Adrenal gland (tissue), 12 donors: ENCODE data around the gene ARHGAP22. TPM values are rescaled to one million over a fixed set of nuclear protein-coding genes. Genes with fewer than 3 reads are reported as not detected.
A peak's percentile ranks its signal among the peaks of the same experiment; 100 is the strongest.

Source experiments
- DNase-seq, 7 donors: peaks; one replicate each; pipeline ENCODE4 v3.0.0-alpha.2; 2019 to 2020
- H3K27ac ChIP-seq, 5 donors: fragments of 200-600 bp; sonication (generic) in 4 of 5; 1 replicate in 3 of 5; 2 replicates in 2 of 5; pipeline versions ENCODE4 v1.5.1 to v1.8.0; 2016 to 2020; ENCODE audit warnings: mild to moderate bottlenecking in 1 of 5
- H3K27me3 ChIP-seq: fragments of 200-600 bp; 2 replicates; pipeline ENCODE4 v1.8.0; 2021
- H3K36me3 ChIP-seq, 2 donors: fragments of 200-600 bp; replicated peaks in 1 of 2; 1 replicate in 1 of 2; 2 replicates in 1 of 2; pipeline versions ENCODE4 v1.5.1 to v1.8.0; 2018 to 2022
- H3K4me1 ChIP-seq, 2 donors: fragments of 200-600 bp; replicated peaks in 1 of 2; 1 replicate in 1 of 2; 2 replicates in 1 of 2; pipeline versions ENCODE4 v1.5.1 to v1.8.0; 2018 to 2021
- H3K4me3 ChIP-seq, 4 donors: fragments of 200-600 bp; sonication (generic) in 3 of 4; one replicate each; pipeline ENCODE4 v1.5.1; 2016 to 2018
- H3K9me3 ChIP-seq, 3 donors: fragments of 200-600 bp; sonication (generic) in 1 of 3; replicated peaks in 1 of 3; 1 replicate in 2 of 3; 2 replicates in 1 of 3; pipeline versions ENCODE4 v1.5.1 to v1.8.0; 2016 to 2021
- CTCF ChIP-seq, 6 experiments: fragments of 450-650 bp in 4 of 6; fragments of 200-600 bp in 2 of 6; sonication (generic) in 1 of 6; IDR thresholded peaks; 1 replicate in 5 of 6; 2 replicates in 1 of 6; pipeline versions ENCODE4 v1.5.1 to v1.8.0; 2016 to 2021; ENCODE audit warnings: antibody characterized with exemption in 6 of 6, mild to moderate bottlenecking in 2 of 6, moderate library complexity in 1 of 6
- POLR2A ChIP-seq, 2 donors: fragments of 450-650 bp; IDR thresholded peaks; one replicate each; pipeline ENCODE4 v1.6.1; 2017; ENCODE audit warnings: antibody characterized with exemption in 2 of 2, mild to moderate bottlenecking in 2 of 2, moderate library complexity in 1 of 2
- WGBS, 4 donors: extraction: QIAGEN DNeasy Blood & Tissue Kit in 2 of 4; methylation state at CpG; one replicate each; pipeline versions ENCODE4 v1.1.5 to v1.1.7; 2013 to 2017; 5-methylcytosine and 5-hydroxymethylcytosine counted together
- intact Hi-C, 2 donors: fragments of 100-400 bp; cut with DNase I; formaldehyde crosslinking; loops; one replicate each; pipeline versions ENCODE4 v1.14.1 to v1.15.0; 2022 to 2023
- polyA plus RNA-seq, 3 donors: library from polyadenylated mRNA; stranded (reverse); fragments of 200-250 nt in 2 of 3; fragments of 350-450 nt in 1 of 3; fragmentation: Illumina TruSeq in 1 of 3; extraction: RNeasy Lipid Tissue Mini Kit (QIAGEN cat#74804) in 1 of 3; gene quantifications; one replicate each; pipeline ENCODE4 v1.2.3, GENCODE V29; 2013 to 2014
- total RNA-seq, 9 donors: library from RNA; depleted of rRNA in 4 of 9; stranded (reverse); fragments of >200 nt in 4 of 9; fragments of 120-200 nt in 1 of 9; fragmentation: NEBNext Ultra II Directional in 1 of 9; extraction: Animal tissue kit (Norgen Biotek cat#: 25700) in 1 of 9; gene quantifications; one replicate each; pipeline versions ENCODE4 v1.1.0 to v1.2.4, GENCODE V29; 2013 to 2023
- donor health status: healthy with polysubstance abuse.
- donor health status: Bipolar disorder and iron deficiency.
- donor health status: DM: yes; HTN: yes; CAD: no.
- donor health status: DM: no; HTN: no; CAD: no.
- donor health status: DM: no; HTN: no; CAD: no.
- donor health status: DM: yes; HTN: yes; CAD: no.

ARHGAP22 gene
- total and polyA plus RNA-seq, 12 donors: 0.91 to 11.6 (median 4.6) TPM

DNA sequence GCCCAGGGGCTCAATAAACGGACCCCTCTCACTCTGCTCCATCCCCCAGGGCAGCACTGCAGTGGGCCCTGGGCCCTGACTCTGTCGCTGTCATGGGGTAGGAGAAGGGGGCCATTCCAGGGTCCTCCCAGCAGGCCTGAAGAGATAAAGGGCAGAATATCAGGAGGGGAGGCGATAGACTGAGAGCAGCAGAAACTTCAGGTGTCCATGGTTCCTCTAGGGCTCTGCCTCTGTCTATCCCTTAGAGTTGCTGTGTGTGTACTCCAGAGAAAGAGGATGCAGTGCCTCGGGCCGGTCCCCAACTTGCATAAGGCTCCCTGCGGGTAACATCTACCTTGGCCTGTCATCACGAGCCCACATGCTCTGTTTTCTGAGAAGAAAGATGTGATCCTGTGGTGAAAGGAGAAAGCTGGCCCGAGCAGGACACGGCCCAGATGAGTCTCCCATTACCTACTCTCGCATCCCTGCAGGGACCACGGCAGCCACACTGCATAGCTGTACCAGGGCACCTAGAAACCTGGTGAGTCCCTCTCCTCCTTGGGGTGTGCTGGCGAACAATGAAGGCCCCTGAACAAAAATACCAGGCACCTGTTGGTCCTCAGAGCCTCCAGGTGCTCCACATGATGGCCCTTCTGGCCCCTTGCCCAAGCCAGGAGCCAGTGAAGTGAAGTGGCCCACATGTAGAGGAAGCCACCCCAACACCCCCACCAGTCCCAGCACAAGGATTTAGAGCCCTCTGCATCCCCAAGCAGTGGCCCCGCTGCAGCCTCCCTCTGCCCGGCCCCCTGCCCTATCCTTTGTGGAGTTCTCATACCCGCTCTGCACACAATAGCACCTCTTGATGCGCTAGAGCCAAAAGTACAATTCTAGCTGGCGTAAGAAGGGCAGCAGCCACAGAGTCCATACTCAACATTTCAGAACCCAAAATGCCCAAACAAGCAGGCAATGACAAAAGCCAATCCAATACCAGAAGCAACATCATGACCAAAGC, 106.8 kb downstream of the ARHGAP22 start:
- Histone ChIP-seq H3K36me3 (no peaks in the 10 kb centered on the region), H3K4me3 (no peak overlapping the region), H3K27ac (no peak overlapping the region), H3K4me1 (no peaks in the 10 kb centered on the region), H3K27me3 (no peaks in the 10 kb centered on the region), H3K9me3 (no peaks in the 10 kb centered on the region)
- peak in 2 of 7 donors; percentile 9 to 28 for DNase-seq
- TF ChIP-seq CTCF (IDR thresholded peaks at IDR 0.05): no peak
- no peak for TF ChIP-seq POLR2A (IDR thresholded peaks at IDR 0.05)
- intact Hi-C loops: no loop called here
- WGBS, 4 donors: 84 to 94% (median 88%) methylated on average over 9 to 17 of the region's 17 CpGs

- H3K36me3 ChIP-seq: no peaks in the 10 kb centered on the region
- no peaks in the 10 kb centered on the region for H3K4me1 ChIP-seq
- no peak overlapping the region for H3K4me3 ChIP-seq
- 45 to 60% (median 57%) methylated on average over 9 to 12 of the region's 12 CpGs for WGBS, 4 donors
- intact Hi-C loops: no loop called here
- peaks cover 3% of the 10 kb centered on the region for H3K27me3 ChIP-seq
- H3K9me3 ChIP-seq: no peaks in the 10 kb centered on the region
- DNase-seq: peak in 2 of 7 donors; percentile 14 to 40
- H3K27ac ChIP-seq: no peak overlapping the region
- TF ChIP-seq CTCF (IDR thresholded peaks at IDR 0.05) (no peak), POLR2A (IDR thresholded peaks at IDR 0.05) (no peak)
Measured at GRCh38 chr10:48496831-48497779, 107.8 kb downstream of the ARHGAP22 start.

DNA sequence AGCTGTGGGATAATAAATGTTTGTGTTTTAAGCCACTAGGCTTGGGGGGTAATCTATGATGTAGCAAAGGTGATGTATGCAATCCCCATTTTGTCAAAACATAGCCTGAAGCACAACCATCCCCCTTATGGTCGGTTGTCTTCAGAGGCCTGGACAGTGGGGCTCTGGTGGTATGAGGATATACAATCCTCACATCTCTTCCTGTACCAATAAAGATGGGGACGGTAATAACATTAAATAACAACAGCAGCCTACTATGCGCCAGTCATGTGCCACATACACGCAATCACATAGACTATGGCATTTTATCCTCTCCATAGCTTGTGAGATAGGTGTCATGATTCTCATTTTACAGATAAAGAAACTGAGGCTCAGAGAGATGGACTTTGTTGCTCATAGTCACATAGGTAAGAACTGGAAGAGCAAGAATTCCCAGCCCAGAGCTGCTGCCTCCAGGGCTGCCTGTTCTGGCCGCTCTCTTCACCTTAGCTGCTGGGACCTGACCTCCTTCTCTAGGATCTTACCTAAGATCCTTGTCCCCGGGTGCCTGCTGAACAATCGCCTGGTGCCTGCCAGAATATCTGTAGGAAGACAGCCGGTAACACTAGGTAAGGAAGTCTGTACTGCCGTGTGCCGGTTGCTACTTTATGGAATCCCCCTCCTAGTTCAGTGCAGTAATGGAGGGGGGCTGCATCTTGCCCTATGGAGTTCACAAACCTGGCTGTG, 108.6 kb downstream of the ARHGAP22 start:
- intact Hi-C loops: no loop called here
- Histone ChIP-seq H3K4me1 (no peaks in the 10 kb centered on the region), H3K4me3 (no peak overlapping the region), H3K9me3 (no peaks in the 10 kb centered on the region), H3K27ac (no peak overlapping the region), H3K27me3 (peaks cover 3% of the 10 kb centered on the region), H3K36me3 (no peaks in the 10 kb centered on the region)
- DNase-seq: peak in 2 of 7 donors; percentile 5 to 20
- no peak for TF ChIP-seq CTCF (IDR thresholded peaks at IDR 0.05)
- WGBS, 4 donors: 88 to 96% (median 90%) methylated on average over 9 to 10 of the region's 10 CpGs
